GM18858 (cell line): ENCODE measurements around the gene UBE2E2.
"Not testable (repeated sequence)": the region's sequence is repeated elsewhere in the genome, so short reads cannot be mapped to it uniquely, and the experiment has no call there.

Source experiments
- ATAC-seq: cut with Tn5 transposase; IDR thresholded peaks from one replicate; pipeline ENCODE4 v1.9.1; 2021; ENCODE audit not compliant: unreplicated experiment

Gene UBE2E2

GRCh38 chr3:23602971-23603370 lies 399.8 kb downstream of the UBE2E2 start:
- ATAC-seq = no peak

DNA sequence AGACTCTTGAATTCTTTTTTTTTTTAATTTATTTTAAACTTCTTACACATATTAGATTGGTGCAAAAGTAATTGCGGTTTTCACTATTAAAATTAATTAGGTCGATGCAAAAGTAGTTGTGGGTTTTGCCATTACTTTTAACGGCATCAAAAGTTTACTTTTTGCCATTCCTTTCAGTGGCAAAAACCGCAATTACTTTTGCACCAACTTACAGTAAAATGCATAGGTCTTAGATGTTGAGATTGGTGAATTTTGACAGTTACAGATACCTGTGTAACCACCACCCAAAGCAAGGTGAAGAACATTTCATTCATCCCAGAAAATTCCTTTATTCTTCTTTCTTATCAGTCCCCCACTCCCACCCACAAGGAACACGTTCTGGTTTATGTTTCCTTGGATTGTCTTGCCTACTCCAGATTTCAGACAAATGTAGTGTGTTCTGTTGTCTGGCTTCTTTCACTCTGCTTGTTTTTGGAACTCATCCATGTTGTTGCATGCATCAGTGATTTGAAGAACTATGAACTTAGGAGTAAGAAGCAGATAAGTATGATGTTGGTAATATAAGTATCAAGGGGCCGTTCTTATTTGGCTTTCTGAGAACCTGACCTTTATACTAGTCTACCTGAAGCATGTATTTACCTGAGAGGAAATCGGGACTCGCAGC lies 404.2 kb downstream of the UBE2E2 start:
- no peak for ATAC-seq

DNA sequence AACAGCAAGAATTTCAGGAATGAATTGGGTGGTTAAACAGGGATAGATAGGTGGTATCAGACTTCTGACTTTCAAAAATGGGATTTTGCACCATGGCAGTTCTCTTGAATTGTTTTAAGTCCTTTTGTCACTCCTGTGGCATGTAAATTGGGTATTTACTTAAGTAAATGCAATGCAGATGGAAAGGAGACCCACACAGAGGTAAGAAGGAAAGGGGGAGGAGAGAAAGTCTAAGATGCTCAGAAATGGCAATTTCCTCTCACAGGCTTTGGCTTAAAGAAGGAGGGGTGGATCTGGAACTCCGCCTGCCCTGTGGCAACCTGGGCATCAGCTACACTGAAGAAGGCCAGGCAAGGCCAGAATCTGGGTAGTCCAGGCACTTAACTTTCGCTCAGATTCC lies 405.5 kb downstream of the UBE2E2 start:
- ATAC-seq = no peak

DNA sequence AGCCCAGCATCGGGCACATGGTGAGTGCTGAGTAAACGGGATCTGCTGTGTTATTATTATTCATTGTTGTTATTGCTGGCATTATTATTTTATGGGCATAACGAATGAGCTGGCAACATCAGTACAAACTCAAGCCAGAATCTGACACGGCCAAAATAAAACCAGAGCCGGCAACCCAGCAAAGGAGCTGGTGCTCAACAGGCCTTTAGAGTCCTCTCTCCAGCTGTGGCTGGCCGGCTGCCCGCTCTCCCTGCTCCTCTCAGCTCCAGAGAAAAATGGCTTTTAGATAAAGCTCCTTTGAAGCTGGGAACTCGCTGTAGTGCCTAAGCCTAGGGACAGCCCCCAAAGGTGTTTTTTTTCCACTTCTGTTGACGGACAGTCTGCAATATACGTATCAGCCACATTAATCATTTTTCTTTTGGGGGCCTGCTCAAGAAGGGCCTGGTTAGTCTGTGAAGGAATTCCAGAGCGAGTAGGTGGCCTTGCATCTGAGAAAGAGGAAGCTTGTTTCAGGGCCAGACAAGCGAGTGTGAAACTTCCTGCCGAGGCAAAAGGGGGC lies 408.7 kb downstream of the UBE2E2 start:
- no peak for ATAC-seq

DNA sequence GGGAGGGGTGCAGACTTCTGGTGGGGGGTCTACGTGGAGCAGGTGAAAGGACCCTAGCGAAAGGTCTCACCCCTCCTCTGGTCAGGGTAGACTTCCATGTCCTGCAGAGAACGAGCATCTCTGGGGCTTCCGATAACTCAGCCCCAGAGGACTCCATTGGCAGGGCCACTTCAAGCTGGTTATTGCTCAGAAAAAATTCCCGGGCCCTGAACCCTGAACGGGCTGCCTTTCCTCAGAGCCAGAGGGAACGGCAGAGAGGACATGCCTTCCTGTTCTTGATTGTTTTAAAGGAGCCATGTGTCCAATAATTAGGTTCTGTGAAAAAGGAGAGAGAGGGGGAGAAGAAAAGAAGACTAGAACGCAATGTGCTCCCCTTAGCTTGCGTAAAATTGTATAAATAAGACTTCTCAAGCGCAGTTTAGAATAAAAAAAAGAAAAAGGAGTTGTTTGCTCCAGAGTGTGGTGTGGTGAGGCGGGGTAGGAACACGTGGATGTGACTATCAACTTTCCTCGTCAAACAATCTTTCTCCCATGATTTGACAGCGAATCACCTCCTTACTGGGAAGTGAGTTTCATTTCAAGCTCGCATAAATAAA lies 409.3 kb downstream of the UBE2E2 start:
- no peak for ATAC-seq

DNA sequence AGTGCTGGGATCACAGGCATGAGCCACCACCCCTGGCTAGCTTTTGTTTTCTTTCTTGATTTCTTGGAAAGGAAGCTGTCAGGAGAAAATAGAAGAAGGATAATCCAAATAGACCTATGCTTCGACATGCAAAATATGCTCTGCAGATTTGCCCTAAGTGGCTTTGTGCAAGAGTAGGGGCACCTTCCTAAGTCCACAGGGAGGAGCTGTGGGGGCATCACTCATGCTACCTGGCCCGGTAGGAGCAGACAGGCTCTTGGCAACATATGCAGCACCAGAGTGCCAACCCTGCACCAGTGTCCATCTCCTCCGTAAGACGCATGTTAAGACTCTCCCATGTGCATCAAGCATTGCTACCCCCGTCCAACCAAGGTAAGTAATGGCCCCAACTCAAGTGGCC lies 411.9 kb downstream of the UBE2E2 start:
- no peak for ATAC-seq

DNA sequence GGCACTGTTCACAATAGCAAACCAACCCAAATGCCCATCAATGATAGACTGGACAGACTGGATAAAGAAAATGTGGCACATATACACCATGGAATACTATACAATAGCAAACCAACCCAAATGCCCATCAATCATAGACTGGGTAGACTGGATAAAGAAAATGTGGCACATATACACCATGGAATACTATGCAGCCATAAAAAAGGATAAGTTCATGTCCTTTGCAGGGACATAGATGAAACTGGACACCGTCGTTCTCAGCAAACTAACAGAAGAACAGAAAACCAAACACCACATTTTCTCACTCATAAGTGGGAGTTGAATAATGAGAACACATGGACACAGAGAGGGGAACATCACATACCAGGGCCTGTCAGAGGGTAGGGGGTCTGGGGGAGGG lies 415.3 kb downstream of the UBE2E2 start:
- ATAC-seq = not testable (repeated sequence)

GRCh38 chr3:23619705-23620637 lies 416.8 kb downstream of the UBE2E2 start:
- no peak for ATAC-seq

DNA sequence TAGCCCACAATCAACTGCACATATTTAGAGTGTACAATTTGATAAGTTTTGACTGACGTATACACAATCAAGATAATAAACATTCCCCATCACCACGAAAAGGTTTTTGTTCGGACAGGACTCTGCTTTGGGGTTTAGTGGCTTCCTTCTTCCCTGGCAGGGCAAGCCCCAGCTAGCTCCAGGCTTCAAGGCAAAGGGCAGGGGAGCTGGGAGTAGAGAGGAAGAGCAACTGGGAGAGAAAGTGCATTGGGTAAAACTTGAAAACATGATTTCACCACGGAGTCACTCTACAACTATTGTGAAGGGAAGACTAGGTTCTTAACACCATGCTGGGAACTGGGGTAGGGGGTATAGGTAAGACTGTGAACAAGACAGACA lies 417.5 kb downstream of the UBE2E2 start:
- no peak for ATAC-seq

GRCh38 chr3:23623844-23624243 lies 420.7 kb downstream of the UBE2E2 start:
- no peak for ATAC-seq

GRCh38 chr3:23624305-23624704 lies 421.2 kb downstream of the UBE2E2 start:
- no peak for ATAC-seq

DNA sequence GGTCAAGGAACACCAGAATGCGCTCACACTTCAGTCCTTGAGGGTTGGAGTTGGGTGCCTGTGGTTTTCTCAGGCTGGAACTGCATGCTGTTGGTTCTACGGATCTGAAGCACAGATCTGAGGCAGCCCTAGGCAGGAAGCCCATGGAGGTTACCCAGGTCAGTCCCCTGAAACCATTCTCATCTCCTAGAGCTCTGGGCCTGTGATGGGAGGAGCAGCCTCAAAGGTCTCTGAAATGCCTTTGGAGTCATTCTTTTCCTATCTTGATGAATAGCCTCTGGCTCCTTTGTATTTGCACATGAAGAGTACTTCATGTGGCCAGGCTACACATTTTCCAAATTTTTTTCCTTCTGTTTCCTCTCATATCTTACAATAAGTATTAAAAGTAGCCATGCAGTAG lies 423.3 kb downstream of the UBE2E2 start:
- ATAC-seq = no peak

DNA sequence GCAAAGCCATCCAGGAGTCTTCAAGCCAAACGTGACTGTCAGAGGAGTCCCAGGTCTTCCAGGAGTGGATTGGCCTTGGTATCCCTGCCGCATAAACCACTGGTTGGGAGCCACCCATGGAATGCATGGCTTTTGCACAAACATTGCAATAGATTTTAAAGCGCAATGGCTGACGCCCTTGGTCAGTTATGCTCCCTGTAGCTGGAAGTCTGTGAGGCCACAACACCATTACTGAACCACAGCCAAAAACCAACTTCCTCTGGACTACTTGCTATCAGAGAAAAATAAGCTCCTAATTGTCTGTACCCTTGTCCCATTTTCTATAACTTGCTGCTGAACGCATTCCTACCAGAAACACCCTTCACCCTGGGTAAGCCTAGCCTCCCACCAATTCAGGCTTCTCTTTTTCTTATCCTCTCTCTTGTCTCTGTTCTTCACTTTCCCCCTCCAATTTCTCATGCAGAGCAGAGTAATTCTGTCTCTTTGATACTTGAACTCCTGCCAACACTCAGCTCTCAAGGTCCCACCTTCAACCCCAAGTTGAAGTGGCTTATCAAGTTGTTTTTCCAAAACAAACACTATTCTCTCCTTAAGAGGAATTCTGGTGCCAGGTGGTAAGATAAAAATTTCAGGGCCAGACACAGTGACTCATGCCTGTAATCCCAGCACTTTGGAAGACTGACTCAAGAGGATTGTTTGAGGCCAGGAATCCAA lies 426.2 kb downstream of the UBE2E2 start:
- no peak for ATAC-seq

DNA sequence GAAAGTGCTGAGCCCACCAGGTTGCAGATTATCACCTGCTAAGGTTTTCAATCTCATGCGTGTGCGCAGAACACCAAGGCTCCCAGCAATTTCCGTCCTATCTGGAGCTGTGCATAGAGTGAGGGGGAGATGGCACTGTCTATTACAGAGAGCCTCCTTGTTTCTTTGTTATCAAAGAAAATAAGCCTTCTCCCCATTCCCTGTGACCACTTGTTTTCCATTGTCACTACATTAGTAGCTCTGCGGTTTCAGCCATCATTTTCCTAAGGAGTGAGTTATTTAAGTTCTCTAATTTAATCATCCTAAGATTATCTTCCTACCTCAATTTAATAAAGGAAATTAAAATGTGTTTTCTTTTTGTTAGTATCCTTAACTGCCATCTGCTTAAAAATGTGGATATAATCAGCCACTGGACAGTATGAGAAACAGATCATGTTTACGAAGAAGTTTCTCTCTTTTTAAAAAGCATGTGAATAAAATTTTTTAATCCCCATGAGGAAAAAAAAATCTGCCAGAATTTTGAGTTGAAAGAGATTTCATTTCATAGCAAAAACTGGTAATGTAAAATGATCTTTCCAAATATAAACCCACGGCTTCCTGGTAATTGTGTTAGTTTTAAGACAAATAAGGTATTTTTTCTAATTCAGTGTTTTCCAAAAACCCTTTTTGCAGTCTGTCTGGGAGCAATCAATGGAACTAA lies 430.3 kb downstream of the UBE2E2 start:
- no peak for ATAC-seq

- ATAC-seq = no peak
Measured at GRCh38 chr3:23637339-23637738, 434.2 kb downstream of the UBE2E2 start.

GRCh38 chr3:23640471-23641146 lies 437.5 kb downstream of the UBE2E2 start:
- ATAC-seq = no peak
